Neural cell (in vitro differentiated cells): Measurements from ENCODE around the gene CDON. TPM values are rescaled to one million over a fixed set of nuclear protein-coding genes. Genes with fewer than 3 reads are reported as not detected.

Experiments used
- H2AFZ ChIP-seq: fragments of 200-600, 300-800 bp; sonication (generic), shearing (Covaris generic); 2 replicates; pipeline ENCODE4 v1.6.0; 2014; ENCODE audit warnings: low read depth, mild to moderate bottlenecking, antibody characterized with exemption, low read length, moderate library complexity
- H3F3A ChIP-seq: fragments of 200-600 bp; shearing (Covaris generic); 2 replicates; pipeline ENCODE4 v1.6.1; 2016; ENCODE audit warnings: mild to moderate bottlenecking, moderate library complexity, mixed read lengths, antibody characterized with exemption, low read length; ENCODE audit not compliant: insufficient read depth, poor library complexity, severe bottlenecking
- H3K27ac ChIP-seq: fragments of 200-600, 300-800 bp; sonication (generic), shearing (Covaris generic); 2 replicates; pipeline ENCODE4 v1.5.1; 2014; ENCODE audit warnings: mild to moderate bottlenecking, low read length, moderate library complexity
- H3K27me3 ChIP-seq: fragments of 300-800, 200-600 bp; sonication (generic), shearing (Covaris generic); 2 replicates; pipeline ENCODE4 v1.6.0; 2014; ENCODE audit warnings: mild to moderate bottlenecking, low read depth, low read length, moderate library complexity; ENCODE audit not compliant: insufficient read depth
- H3K36me3 ChIP-seq: fragments of 300-800, 200-600 bp; sonication (generic), shearing (Covaris generic); 2 replicates; pipeline ENCODE4 v1.5.1; 2014; ENCODE audit warnings: mild to moderate bottlenecking, antibody characterized with exemption, low read length, moderate library complexity; ENCODE audit not compliant: insufficient read depth
- H3K4me2 ChIP-seq: fragments of 300-800, 200-600 bp; sonication (generic), shearing (Covaris generic); 2 replicates; pipeline ENCODE4 v1.6.0; 2014; ENCODE audit warnings: mild to moderate bottlenecking, low read length
- H3K4me3 ChIP-seq: fragments of 300-800, 200-600 bp; sonication (generic), shearing (Covaris generic); 2 replicates; pipeline ENCODE4 v1.5.1; 2014; ENCODE audit warnings: mild to moderate bottlenecking, low read length, moderate library complexity
- H3K79me2 ChIP-seq: fragments of 200-600 bp; shearing (Covaris generic); replicated peaks from 2 replicates; pipeline ENCODE4 v1.6.0; 2014; ENCODE audit warnings: mild to moderate bottlenecking, low read length, moderate library complexity; ENCODE audit not compliant: insufficient read depth
- H3K9ac ChIP-seq: fragments of 300-800, 200-600 bp; sonication (generic), shearing (Covaris generic); 2 replicates; pipeline ENCODE4 v1.6.1; 2016; ENCODE audit warnings: mild to moderate bottlenecking, low read length, mixed read lengths
- H3K9me2 ChIP-seq: fragments of 200-600 bp; shearing (Covaris generic); 2 replicates; pipeline ENCODE4 v1.6.1; 2016; ENCODE audit warnings: mild to moderate bottlenecking, low read length, mixed read lengths; ENCODE audit not compliant: insufficient read depth
- H3K9me3 ChIP-seq: fragments of 200-600, 300-800 bp; sonication (generic), shearing (Covaris generic); 2 replicates; pipeline ENCODE4 v1.6.1; 2016; ENCODE audit warnings: mild to moderate bottlenecking, mixed run types, low read length, moderate library complexity, mixed read lengths
- H4K20me1 ChIP-seq: fragments of 200-600 bp; shearing (Covaris generic); 2 replicates; pipeline ENCODE4 v1.6.1; 2016; ENCODE audit warnings: mild to moderate bottlenecking, mixed run types; ENCODE audit not compliant: insufficient read depth
- EP300 ChIP-seq: fragments of 450-650 bp; conservative IDR thresholded peaks from 2 replicates; pipeline ENCODE4 v1.6.1; 2014; ENCODE audit warnings: antibody characterized with exemption, mild to moderate bottlenecking, moderate library complexity; ENCODE audit not compliant: poor library complexity, severe bottlenecking
- EZH2 ChIP-seq: fragments of 200-600, 300-800 bp; shearing (Covaris generic), sonication (generic); IDR thresholded peaks from 2 replicates; pipeline ENCODE4 v1.6.1; 2014; ENCODE audit warnings: antibody characterized with exemption, low read length, borderline replicate concordance, mild to moderate bottlenecking; ENCODE audit not compliant: insufficient read depth, poor library complexity, severe bottlenecking
- MXI1 ChIP-seq: fragments of 450-650 bp; conservative IDR thresholded peaks from 2 replicates; pipeline ENCODE4 v1.6.1; 2014; ENCODE audit warnings: antibody characterized with exemption, mild to moderate bottlenecking; ENCODE audit not compliant: poor library complexity, severe bottlenecking
- POLR2AphosphoS5 ChIP-seq: IDR thresholded peaks from 2 replicates; pipeline ENCODE4 v1.6.1; 2012
- RAD21 ChIP-seq: fragments of 450-650 bp; conservative IDR thresholded peaks from 2 replicates; pipeline ENCODE4 v1.6.1; 2014; ENCODE audit warnings: antibody characterized with exemption, mild to moderate bottlenecking, moderate library complexity
- SMC3 ChIP-seq: fragments of 450-650 bp; conservative IDR thresholded peaks from 2 replicates; pipeline ENCODE4 v1.6.1; 2014; ENCODE audit warnings: antibody characterized with exemption, mild to moderate bottlenecking, moderate library complexity; ENCODE audit not compliant: poor library complexity
- TAF1 ChIP-seq: IDR thresholded peaks from 2 replicates; pipeline ENCODE4 v1.6.1; 2012; ENCODE audit warnings: low read depth
- polyA plus RNA-seq: library from polyadenylated mRNA; depleted of rRNA; stranded (reverse); fragments of >200 nt; gene quantifications from 2 replicates; pipeline ENCODE4 v1.2.3, GENCODE V29; 2014
- TF ChIP-seq, protein P1 (sequence below): fragments of 450-650 bp; IDR thresholded peaks from 2 replicates; pipeline ENCODE4 v1.5.1; 2014; ENCODE audit warnings: antibody characterized with exemption, mild to moderate bottlenecking, moderate library complexity; ENCODE audit not compliant: poor library complexity, severe bottlenecking
- TF ChIP-seq, protein P2 (sequence below): IDR thresholded peaks from 2 replicates; pipeline ENCODE4 v1.6.1; 2012; ENCODE audit warnings: borderline replicate concordance

CDON gene
- polyA plus RNA-seq, 1 donor from 2014 or later: 44.1 TPM

DNA sequence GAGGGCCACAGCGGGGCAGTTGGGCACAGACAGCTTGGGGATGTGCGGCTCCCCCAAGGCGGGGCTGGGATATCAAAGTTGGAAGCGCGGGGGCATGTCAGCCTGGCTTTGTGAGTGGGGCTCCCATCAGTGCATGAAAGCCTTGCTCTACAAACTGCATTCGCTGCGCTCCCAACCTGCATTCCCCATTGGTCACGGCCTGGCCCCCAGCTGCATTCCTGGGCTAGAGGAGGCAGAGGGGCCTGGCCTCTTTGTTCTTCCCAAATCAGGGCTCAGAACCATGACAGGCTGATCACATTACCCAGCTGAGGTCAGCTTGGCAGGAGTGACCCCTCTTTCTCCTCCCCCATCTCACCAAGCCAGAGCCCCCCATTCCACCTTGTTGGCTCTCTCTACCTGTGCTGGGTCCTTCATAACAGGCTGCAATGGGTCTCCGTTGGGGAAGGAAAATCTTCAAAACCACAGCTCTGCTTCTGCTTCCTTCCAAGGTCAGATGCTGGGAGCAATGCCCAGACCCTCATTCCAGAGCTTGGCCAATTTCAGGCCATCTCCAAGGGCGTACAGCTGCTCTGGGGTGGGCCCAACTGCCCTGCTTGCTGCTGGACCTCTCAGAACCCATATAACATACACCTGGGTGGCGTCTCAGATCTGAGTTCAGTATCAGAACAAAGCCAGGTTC, 38.7 kb upstream of the CDON start:
- Histone ChIP-seq H3K9ac (no peak overlapping the region), H3K27ac (no peak overlapping the region), H3K4me2 (no peak overlapping the region), H3K36me3 (no peaks in the 10 kb centered on the region), H3K4me3 (no peak overlapping the region), H4K20me1 (no peaks in the 10 kb centered on the region), H3K9me3 (no peaks in the 10 kb centered on the region), H2AFZ (no peak overlapping the region), H3K9me2 (no peaks in the 10 kb centered on the region), H3K79me2 (no peaks in the 10 kb centered on the region), H3K27me3 (no peaks in the 10 kb centered on the region), H3F3A (no peaks in the 10 kb centered on the region)
- TF ChIP-seq EZH2 (no peak), POLR2AphosphoS5 (no peak), MXI1 (no peak), RAD21 (no peak), SMC3 (no peak), TAF1 (no peak), EP300 (no peak)
- TF ChIP-seq, protein P1, sequence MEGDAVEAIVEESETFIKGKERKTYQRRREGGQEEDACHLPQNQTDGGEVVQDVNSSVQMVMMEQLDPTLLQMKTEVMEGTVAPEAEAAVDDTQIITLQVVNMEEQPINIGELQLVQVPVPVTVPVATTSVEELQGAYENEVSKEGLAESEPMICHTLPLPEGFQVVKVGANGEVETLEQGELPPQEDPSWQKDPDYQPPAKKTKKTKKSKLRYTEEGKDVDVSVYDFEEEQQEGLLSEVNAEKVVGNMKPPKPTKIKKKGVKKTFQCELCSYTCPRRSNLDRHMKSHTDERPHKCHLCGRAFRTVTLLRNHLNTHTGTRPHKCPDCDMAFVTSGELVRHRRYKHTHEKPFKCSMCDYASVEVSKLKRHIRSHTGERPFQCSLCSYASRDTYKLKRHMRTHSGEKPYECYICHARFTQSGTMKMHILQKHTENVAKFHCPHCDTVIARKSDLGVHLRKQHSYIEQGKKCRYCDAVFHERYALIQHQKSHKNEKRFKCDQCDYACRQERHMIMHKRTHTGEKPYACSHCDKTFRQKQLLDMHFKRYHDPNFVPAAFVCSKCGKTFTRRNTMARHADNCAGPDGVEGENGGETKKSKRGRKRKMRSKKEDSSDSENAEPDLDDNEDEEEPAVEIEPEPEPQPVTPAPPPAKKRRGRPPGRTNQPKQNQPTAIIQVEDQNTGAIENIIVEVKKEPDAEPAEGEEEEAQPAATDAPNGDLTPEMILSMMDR: no peak
- TF ChIP-seq, protein P2, sequence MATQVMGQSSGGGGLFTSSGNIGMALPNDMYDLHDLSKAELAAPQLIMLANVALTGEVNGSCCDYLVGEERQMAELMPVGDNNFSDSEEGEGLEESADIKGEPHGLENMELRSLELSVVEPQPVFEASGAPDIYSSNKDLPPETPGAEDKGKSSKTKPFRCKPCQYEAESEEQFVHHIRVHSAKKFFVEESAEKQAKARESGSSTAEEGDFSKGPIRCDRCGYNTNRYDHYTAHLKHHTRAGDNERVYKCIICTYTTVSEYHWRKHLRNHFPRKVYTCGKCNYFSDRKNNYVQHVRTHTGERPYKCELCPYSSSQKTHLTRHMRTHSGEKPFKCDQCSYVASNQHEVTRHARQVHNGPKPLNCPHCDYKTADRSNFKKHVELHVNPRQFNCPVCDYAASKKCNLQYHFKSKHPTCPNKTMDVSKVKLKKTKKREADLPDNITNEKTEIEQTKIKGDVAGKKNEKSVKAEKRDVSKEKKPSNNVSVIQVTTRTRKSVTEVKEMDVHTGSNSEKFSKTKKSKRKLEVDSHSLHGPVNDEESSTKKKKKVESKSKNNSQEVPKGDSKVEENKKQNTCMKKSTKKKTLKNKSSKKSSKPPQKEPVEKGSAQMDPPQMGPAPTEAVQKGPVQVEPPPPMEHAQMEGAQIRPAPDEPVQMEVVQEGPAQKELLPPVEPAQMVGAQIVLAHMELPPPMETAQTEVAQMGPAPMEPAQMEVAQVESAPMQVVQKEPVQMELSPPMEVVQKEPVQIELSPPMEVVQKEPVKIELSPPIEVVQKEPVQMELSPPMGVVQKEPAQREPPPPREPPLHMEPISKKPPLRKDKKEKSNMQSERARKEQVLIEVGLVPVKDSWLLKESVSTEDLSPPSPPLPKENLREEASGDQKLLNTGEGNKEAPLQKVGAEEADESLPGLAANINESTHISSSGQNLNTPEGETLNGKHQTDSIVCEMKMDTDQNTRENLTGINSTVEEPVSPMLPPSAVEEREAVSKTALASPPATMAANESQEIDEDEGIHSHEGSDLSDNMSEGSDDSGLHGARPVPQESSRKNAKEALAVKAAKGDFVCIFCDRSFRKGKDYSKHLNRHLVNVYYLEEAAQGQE: no peak

DNA sequence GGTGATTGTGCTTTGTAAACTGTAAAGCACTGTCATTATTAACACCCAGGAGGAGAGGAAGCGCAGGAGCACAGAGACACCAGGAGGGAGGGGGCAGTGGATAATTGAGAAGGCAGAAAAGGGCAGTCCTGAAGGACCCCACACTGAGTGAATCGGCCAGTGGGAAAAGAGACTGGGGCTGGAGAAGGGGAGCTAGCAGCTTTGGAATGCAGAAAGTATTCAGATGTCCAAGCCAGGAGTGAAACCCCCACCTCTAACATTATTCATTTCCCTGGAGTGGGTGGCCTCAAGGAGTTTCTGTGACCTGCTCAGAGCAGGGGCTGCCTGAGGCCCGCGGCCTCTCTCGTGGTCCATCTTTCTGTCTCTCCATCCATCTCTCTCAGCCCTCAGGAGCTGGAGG, 38.0 kb upstream of the CDON start:
- Histone ChIP-seq H2AFZ (no peak overlapping the region), H3K4me3 (no peak overlapping the region), H3K27ac (no peak overlapping the region), H3F3A (no peaks in the 10 kb centered on the region), H3K79me2 (no peaks in the 10 kb centered on the region), H3K36me3 (no peaks in the 10 kb centered on the region), H3K27me3 (no peaks in the 10 kb centered on the region), H4K20me1 (no peaks in the 10 kb centered on the region), H3K4me2 (no peak overlapping the region), H3K9me3 (no peaks in the 10 kb centered on the region), H3K9me2 (no peaks in the 10 kb centered on the region), H3K9ac (no peak overlapping the region)
- TF ChIP-seq RAD21 (no peak), TAF1 (no peak), EZH2 (no peak), POLR2AphosphoS5 (no peak), EP300 (no peak), MXI1 (no peak), SMC3 (no peak)
- TF ChIP-seq, protein P2: no peak
- TF ChIP-seq, protein P1: no peak
